Lower leg skin (tissue), 3 donors: ENCODE measurements around the gene MCF2L2.

ENCODE experiments used
- POLR2A ChIP-seq, 2 donors: fragments of 450-650 bp; IDR thresholded peaks; one replicate each; pipeline ENCODE4 v1.6.1; 2016 to 2017; ENCODE audit warnings: antibody characterized with exemption in 2 of 2, mild to moderate bottlenecking in 1 of 2, moderate library complexity in 1 of 2
- TF ChIP-seq, protein P1 (sequence below), 3 donors: fragments of 450-650 bp; IDR thresholded peaks; one replicate each; pipeline ENCODE4 v1.5.1; 2016; ENCODE audit warnings: antibody characterized with exemption in 3 of 3, mild to moderate bottlenecking in 3 of 3, moderate library complexity in 2 of 3

DNA sequence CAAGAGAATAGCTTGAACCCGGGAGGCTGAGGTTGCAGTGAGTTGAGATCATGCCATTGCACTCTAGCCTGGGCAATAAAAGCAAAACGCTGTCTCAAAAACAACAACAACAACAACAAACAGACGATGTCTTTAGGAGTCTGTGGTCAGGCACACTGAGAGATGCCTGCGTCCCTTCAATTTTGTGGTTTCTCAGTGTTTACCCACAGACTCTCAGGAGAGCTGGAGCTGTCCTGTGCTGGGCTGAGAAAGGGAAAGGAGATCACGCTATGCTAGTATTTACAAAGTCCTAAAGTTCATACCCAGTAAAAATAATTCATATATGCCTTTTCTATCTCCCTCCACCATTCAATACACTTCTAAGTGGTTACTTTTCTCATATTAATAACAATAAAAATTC lies 272.2 kb downstream of the MCF2L2 start:
- TF ChIP-seq POLR2A (IDR thresholded peaks at IDR 0.05) = no peak
- TF ChIP-seq, protein P1, sequence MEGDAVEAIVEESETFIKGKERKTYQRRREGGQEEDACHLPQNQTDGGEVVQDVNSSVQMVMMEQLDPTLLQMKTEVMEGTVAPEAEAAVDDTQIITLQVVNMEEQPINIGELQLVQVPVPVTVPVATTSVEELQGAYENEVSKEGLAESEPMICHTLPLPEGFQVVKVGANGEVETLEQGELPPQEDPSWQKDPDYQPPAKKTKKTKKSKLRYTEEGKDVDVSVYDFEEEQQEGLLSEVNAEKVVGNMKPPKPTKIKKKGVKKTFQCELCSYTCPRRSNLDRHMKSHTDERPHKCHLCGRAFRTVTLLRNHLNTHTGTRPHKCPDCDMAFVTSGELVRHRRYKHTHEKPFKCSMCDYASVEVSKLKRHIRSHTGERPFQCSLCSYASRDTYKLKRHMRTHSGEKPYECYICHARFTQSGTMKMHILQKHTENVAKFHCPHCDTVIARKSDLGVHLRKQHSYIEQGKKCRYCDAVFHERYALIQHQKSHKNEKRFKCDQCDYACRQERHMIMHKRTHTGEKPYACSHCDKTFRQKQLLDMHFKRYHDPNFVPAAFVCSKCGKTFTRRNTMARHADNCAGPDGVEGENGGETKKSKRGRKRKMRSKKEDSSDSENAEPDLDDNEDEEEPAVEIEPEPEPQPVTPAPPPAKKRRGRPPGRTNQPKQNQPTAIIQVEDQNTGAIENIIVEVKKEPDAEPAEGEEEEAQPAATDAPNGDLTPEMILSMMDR (IDR thresholded peaks at IDR 0.05) = no peak
